Astrocyte (in vitro differentiated cells and primary cell): ENCODE measurements around the gene PLPP4. TPM values are rescaled to one million over a fixed set of nuclear protein-coding genes. Genes with fewer than 3 reads are reported as not detected.

Source experiments
- DNase-seq: peaks from one replicate; pipeline ENCODE4 v3.0.0-alpha.2; 2010; ENCODE audit warnings: low read depth
- FAIRE-seq: peaks from 2 replicates; lab custom pipeline; 2011; peaks lifted over from hg19 to GRCh38; lab: Jason Lieb, UNC
- H2AFZ ChIP-seq: 2 replicates; pipeline ENCODE4 v1.6.0; 2012; ENCODE audit warnings: low read depth, low read length, inconsistent platforms
- H3K27ac ChIP-seq: 2 replicates; pipeline ENCODE4 v1.5.1; 2011; ENCODE audit warnings: low read depth, low read length, inconsistent platforms
- H3K27me3 ChIP-seq: 2 replicates; pipeline ENCODE4 v1.6.0; 2011; ENCODE audit warnings: low read length, inconsistent platforms; ENCODE audit not compliant: insufficient read depth
- H3K36me3 ChIP-seq: 2 replicates; pipeline ENCODE4 v1.5.1; 2011; ENCODE audit warnings: low read length, inconsistent platforms; ENCODE audit not compliant: insufficient read depth
- H3K4me1 ChIP-seq: 2 replicates; pipeline ENCODE4 v1.5.1; 2011; ENCODE audit warnings: low read length, inconsistent platforms; ENCODE audit not compliant: insufficient read depth
- H3K4me2 ChIP-seq: 2 replicates; pipeline ENCODE4 v1.6.0; 2012; ENCODE audit warnings: low read length, inconsistent platforms
- H3K4me3 ChIP-seq: 2 replicates; pipeline ENCODE4 v1.5.1; 2011; ENCODE audit warnings: low read depth, mild to moderate bottlenecking, low read length, inconsistent platforms; ENCODE audit not compliant: insufficient read depth
- H3K79me2 ChIP-seq: 2 replicates; pipeline ENCODE4 v1.6.0; 2012; ENCODE audit warnings: mild to moderate bottlenecking, low read length, inconsistent platforms; ENCODE audit not compliant: insufficient read depth
- H3K9ac ChIP-seq: 2 replicates; pipeline ENCODE4 v1.6.0; 2012; ENCODE audit warnings: mild to moderate bottlenecking, low read length, inconsistent platforms
- H3K9me3 ChIP-seq: 2 replicates; pipeline ENCODE4 v1.5.1; 2012; ENCODE audit warnings: low read depth, mild to moderate bottlenecking, low read length, inconsistent platforms; ENCODE audit not compliant: insufficient read depth
- H4K20me1 ChIP-seq: 2 replicates; pipeline ENCODE4 v1.6.0; 2012; ENCODE audit warnings: low read length, inconsistent platforms; ENCODE audit not compliant: insufficient read depth
- H3K27ac Mint-ChIP-seq: one replicate; pipeline ENCODE4 v1.8.0; 2021; ENCODE audit warnings: mild to moderate bottlenecking, mixed read lengths; ENCODE audit not compliant: unreplicated experiment
- H3K27me3 Mint-ChIP-seq: one replicate; pipeline ENCODE4 v1.8.0; 2021; ENCODE audit warnings: low read depth, mixed read lengths; ENCODE audit not compliant: unreplicated experiment
- H3K36me3 Mint-ChIP-seq: one replicate; pipeline ENCODE4 v1.8.0; 2021; ENCODE audit warnings: low read depth, mixed read lengths; ENCODE audit not compliant: unreplicated experiment
- H3K4me1 Mint-ChIP-seq: one replicate; pipeline ENCODE4 v1.8.0; 2021; ENCODE audit warnings: low read depth, mixed read lengths; ENCODE audit not compliant: unreplicated experiment
- H3K4me3 Mint-ChIP-seq: one replicate; pipeline ENCODE4 v1.8.0; 2021; ENCODE audit warnings: mild to moderate bottlenecking, moderate library complexity, mixed read lengths; ENCODE audit not compliant: unreplicated experiment
- H3K9me3 Mint-ChIP-seq: one replicate; pipeline ENCODE4 v1.8.0; 2021; ENCODE audit warnings: mild to moderate bottlenecking, mixed read lengths; ENCODE audit not compliant: unreplicated experiment
- EZH2 ChIP-seq: IDR thresholded peaks from 2 replicates; pipeline ENCODE4 v1.6.1; 2012; ENCODE audit warnings: mild to moderate bottlenecking, low read length, inconsistent platforms; ENCODE audit not compliant: insufficient read depth
- total RNA-seq: library from RNA; stranded (reverse); gene quantifications from 2 replicates; pipeline ENCODE4 v1.2.1, GENCODE V29; 2021
- TF ChIP-seq, protein P1 (sequence below): IDR thresholded peaks from 2 replicates; pipeline ENCODE4 v1.5.1; 2011; ENCODE audit warnings: low read depth, mild to moderate bottlenecking, inconsistent platforms, low read length, moderate library complexity; ENCODE audit not compliant: insufficient read depth

Gene PLPP4
- total RNA-seq, 1 donor from 2014 or later = 44.1 TPM

DNA sequence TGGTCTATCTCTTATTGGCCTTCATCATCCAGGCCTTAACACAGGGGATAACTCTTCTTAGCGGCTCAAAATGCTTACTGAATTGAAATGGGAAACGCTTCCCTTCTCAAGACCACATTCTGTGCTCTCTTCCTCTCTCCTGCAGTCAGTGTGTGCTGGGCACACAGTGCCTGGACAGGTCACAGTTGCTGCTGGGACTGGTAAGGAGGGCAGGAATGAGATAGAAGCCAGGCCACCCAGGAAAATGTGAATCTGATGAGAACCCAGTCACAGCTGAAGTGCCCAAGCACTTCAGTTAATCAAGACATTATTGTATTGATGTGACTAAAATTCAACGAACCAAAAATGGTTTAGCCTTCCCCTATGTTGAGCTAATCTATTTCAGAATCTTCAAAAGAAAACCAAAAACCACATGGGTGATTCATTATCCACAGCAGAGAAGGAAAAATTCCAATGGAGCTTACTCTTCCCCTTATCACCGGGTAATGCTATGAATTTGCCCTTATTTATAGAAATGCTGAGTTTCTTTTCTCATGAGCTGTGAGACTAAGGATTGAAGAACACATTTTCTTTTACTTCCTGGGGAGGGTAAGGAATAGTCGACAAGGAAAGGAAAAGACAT is 41.2 kb upstream of the PLPP4 start:
- Mint-ChIP-seq H3K27ac (peak overlapping the region; percentile 97), H3K4me1 (peaks cover 28% of the 10 kb centered on the region), H3K27me3 (no peaks in the 10 kb centered on the region), H3K4me3 (peak overlapping the region; percentile 57), H3K9me3 (no peaks in the 10 kb centered on the region), H3K36me3 (no peaks in the 10 kb centered on the region)
- Histone ChIP-seq H2AFZ (peak overlapping the region; percentile 44), H3K4me2 (peak overlapping the region; percentile 79), H4K20me1 (no peaks in the 10 kb centered on the region), H3K9ac (peak overlapping the region; percentile 79), H3K27me3 (no peaks in the 10 kb centered on the region), H3K4me1 (peaks cover 28% of the 10 kb centered on the region), H3K36me3 (no peaks in the 10 kb centered on the region), H3K27ac (peak overlapping the region; percentile 97), H3K4me3 (peak overlapping the region; percentile 26), H3K9me3 (no peaks in the 10 kb centered on the region), H3K79me2 (no peaks in the 10 kb centered on the region)
- FAIRE-seq = peak; percentile 97
- no peak for TF ChIP-seq EZH2
- TF ChIP-seq, protein P1, sequence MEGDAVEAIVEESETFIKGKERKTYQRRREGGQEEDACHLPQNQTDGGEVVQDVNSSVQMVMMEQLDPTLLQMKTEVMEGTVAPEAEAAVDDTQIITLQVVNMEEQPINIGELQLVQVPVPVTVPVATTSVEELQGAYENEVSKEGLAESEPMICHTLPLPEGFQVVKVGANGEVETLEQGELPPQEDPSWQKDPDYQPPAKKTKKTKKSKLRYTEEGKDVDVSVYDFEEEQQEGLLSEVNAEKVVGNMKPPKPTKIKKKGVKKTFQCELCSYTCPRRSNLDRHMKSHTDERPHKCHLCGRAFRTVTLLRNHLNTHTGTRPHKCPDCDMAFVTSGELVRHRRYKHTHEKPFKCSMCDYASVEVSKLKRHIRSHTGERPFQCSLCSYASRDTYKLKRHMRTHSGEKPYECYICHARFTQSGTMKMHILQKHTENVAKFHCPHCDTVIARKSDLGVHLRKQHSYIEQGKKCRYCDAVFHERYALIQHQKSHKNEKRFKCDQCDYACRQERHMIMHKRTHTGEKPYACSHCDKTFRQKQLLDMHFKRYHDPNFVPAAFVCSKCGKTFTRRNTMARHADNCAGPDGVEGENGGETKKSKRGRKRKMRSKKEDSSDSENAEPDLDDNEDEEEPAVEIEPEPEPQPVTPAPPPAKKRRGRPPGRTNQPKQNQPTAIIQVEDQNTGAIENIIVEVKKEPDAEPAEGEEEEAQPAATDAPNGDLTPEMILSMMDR = no peak
- peak; percentile 97 for DNase-seq

DNA sequence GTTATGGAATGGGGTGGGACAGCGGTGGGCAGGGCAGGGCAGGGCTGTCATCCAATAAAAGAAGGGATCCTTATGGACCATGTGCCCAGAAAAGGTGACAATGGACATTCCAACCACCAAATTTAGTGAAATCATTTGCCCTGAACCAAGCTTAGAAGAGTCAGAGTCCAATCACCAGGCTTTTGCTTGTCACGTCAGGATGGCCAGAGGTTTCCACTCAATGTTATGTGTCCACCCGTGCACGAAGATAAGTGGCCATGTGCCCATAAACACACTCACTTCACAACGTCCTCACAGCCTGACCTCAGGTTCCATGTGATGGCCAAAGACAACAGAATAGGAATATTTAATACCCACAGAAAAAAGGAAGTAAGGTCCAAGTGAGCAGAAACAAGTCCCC is 36.6 kb upstream of the PLPP4 start:
- no peaks in the 10 kb centered on the region for H3K9me3 ChIP-seq
- no peak overlapping the region for H3K4me2 ChIP-seq
- H3K4me3 Mint-ChIP-seq = no peak overlapping the region
- no peaks in the 10 kb centered on the region for H3K9me3 Mint-ChIP-seq
- H3K4me1 Mint-ChIP-seq = peaks cover 48% of the 10 kb centered on the region
- DNase-seq (no peak), FAIRE-seq (no peak)
- no peaks in the 10 kb centered on the region for H3K36me3 ChIP-seq
- H3K79me2 ChIP-seq = no peaks in the 10 kb centered on the region
- H3K27ac ChIP-seq = no peak overlapping the region
- H3K27me3 ChIP-seq = no peaks in the 10 kb centered on the region
- no peak overlapping the region for H3K9ac ChIP-seq
- no peaks in the 10 kb centered on the region for H3K27me3 Mint-ChIP-seq
- no peaks in the 10 kb centered on the region for H4K20me1 ChIP-seq
- peak overlapping the region; percentile 12 for H3K27ac Mint-ChIP-seq
- no peak overlapping the region for H2AFZ ChIP-seq
- no peak for TF ChIP-seq EZH2
- TF ChIP-seq, protein P1 = no peak
- peaks cover 41% of the 10 kb centered on the region for H3K4me1 ChIP-seq
- H3K36me3 Mint-ChIP-seq = no peaks in the 10 kb centered on the region
- H3K4me3 ChIP-seq = no peak overlapping the region

DNA sequence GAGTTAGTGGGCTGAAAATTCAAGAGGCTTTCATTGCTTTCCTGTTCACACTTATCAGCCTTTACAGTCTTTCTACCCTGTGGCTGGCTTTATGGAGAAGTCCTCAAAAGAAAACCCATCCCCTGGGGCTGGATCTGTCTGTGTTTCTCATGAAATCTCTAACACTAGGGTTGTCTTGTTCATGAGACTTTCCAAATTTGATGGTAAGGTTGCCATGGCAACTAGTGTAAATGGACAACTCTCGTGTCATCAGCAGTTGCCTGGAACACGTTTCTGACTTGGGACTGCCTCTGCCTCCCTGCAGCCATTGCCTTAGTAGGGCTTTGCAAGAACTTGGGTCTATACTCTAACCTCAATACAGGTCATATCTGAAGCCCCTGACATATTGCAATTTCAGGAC is 35.8 kb upstream of the PLPP4 start:
- H3K27ac Mint-ChIP-seq = peak overlapping the region; percentile 99
- no peak for FAIRE-seq

More for the DNA sequence above, 35.8 kb upstream of the PLPP4 start:
- Histone ChIP-seq H3K4me3 (no peak overlapping the region), H3K9ac (no peak overlapping the region), H3K9me3 (no peaks in the 10 kb centered on the region), H3K27me3 (no peaks in the 10 kb centered on the region), H3K36me3 (no peaks in the 10 kb centered on the region), H3K79me2 (no peaks in the 10 kb centered on the region), H3K4me2 (no peak overlapping the region), H3K4me1 (peaks cover 38% of the 10 kb centered on the region), H3K27ac (no peak overlapping the region), H2AFZ (no peak overlapping the region), H4K20me1 (no peaks in the 10 kb centered on the region)
- peaks cover 46% of the 10 kb centered on the region for H3K4me1 Mint-ChIP-seq
- H3K36me3 Mint-ChIP-seq = no peaks in the 10 kb centered on the region
- no peak overlapping the region for H3K4me3 Mint-ChIP-seq
- no peak for TF ChIP-seq EZH2
- TF ChIP-seq, protein P1 = no peak
- no peak for DNase-seq
- peaks cover 2% of the 10 kb centered on the region for H3K9me3 Mint-ChIP-seq
- H3K27me3 Mint-ChIP-seq = no peaks in the 10 kb centered on the region
